ENCODE measurements around the gene ELMO1.

Gene ELMO1, protein sequence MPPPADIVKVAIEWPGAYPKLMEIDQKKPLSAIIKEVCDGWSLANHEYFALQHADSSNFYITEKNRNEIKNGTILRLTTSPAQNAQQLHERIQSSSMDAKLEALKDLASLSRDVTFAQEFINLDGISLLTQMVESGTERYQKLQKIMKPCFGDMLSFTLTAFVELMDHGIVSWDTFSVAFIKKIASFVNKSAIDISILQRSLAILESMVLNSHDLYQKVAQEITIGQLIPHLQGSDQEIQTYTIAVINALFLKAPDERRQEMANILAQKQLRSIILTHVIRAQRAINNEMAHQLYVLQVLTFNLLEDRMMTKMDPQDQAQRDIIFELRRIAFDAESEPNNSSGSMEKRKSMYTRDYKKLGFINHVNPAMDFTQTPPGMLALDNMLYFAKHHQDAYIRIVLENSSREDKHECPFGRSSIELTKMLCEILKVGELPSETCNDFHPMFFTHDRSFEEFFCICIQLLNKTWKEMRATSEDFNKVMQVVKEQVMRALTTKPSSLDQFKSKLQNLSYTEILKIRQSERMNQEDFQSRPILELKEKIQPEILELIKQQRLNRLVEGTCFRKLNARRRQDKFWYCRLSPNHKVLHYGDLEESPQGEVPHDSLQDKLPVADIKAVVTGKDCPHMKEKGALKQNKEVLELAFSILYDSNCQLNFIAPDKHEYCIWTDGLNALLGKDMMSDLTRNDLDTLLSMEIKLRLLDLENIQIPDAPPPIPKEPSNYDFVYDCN

DNA sequence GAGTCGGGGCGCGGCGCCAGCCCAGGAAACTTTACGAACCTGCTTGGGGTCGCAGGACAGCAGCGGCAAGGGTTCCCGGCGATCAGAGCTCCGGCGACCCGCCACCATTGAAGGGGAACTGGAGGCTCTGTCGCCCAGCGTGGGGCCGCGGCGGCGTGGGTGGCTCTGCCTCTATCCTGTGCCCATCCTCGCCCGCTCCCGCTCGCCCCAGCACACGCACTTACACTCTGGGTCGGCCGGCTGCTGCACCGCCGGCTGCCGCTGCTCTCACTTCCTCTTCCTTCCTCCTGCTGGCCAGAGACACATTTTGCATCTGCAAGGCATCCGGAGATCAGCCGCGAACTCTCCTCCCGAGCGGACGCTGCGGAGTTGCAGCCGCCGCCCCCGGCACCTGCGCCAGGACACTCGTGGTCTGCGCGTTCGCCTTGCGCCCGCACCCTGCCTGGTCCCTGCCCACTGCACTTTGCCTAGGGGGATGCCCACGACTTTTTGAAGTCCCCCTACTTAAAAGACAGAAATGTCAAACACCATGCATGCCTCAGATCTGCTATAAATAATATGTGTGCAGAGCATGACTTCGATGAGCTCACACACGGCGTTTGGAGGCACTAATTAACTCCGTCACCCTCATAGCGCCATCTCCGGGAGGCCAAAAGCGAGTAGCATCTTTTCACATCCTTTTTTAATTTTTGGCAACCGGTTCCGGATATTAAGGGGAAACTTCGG is at the start of gene ELMO1:
ELMO1 (minus strand) TSS at position 229 of the 726 bp plus-strand sequence. CDS start 106,174 bp downstream, outside the sequence.
- peak; percentile 79 for DNase-seq

DNA sequence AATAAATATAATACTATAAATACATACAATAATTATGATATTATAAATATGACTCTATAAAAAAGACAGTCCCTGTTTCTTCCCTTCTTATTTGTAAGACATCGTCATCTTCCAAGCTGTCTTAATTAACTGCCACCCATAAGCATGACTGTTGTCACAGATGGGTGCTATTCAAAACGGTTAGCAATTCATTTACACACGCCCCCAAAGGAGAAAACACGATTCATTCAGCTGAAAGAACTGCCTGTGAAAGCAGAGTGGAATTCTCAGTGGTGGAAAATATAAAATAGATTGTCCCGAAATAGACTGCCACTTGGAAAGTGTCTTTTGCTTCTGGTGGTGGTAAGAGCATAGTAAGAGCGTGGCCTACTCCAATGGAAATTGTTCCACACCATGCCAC is 48.9 kb upstream of the ELMO1 start:
- no peak for DNase-seq

DNA sequence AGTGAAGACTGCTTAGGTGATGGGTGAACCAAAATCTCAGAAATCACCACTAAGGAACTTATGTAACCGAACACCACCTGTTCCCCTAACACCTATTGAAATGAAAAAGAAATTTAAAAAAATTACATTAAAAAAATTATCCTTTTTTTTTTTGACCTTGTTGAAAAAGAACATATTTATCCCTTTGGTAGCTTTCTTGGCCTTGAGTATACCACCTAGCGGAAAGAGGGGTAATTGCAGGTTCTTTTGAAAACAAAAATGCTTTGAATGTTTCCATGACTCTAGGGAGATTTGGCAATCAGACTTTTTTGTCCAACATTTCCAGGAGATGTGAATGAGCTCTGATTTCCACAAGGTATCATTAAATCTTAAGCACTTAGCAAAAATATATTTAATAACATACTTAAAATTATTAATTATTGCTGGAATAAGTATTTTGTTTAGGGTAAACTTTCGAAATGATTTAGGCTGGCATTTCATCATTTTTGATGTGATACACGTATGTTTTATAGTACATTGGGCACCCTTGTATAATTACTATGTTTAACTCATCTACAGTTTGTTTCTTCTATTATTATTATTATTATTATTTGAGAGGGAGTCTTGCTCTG is 47.0 kb upstream of the ELMO1 start:
- peak; percentile 69 for DNase-seq

DNA sequence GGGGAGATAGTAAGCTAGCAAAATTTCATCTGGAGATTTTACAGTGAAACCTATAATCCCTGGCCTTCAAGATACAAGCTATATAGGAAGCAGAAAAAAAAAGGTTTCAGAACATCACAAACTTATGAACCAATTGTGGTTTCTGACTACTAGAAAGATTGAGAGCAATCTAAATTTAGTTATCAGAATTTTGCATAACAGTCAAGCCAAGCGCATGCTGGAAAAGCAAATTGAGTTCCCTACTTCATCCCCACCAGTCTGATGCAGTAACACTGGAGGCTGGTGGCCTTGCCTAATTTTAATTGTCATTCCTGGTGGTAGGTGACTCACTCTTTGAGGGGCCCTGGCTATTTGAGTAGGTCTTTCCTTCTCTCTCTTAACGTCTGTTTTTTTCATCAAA is 46.3 kb upstream of the ELMO1 start:
- DNase-seq, result no peak

DNA sequence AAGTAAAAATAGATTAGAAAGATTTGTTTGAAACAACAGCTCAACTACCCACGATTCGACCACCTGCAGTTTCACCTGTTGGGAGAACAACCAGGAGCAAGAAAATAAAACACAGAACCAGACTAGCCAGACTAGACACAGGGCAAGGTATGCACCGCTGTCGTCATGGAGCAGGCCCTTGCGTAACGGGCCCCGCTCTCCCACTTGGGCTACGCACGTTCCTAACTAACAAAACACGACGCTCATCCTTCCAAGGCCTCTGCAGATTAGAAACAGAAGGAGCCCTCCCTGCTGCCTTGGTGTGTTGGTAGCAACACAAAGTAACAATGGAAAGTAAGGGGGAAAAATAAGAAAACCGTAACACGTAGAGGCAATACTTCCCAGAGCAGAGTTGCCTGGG is 45.1 kb upstream of the ELMO1 start:
- DNase-seq, result no peak

DNA sequence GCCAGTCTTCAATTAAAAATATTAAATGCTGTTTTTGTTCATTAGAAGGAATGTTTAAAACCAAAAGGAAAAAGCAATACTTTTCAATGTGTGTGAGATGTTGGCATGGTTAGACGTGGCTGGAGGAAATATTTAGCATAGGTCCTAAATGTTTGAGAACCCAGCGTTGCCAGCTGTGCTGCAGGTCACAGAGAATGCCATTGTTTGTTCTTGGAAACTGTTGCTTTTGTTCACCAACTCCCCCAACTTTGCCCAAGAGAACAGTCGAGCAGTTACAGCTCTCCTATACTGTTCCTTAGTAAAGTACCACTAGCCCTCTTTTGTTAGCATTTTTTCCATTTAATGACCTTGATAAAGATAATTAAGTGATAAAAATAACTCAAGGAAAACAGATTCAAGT is 44.5 kb upstream of the ELMO1 start:
- peak; percentile 72 for DNase-seq

DNA sequence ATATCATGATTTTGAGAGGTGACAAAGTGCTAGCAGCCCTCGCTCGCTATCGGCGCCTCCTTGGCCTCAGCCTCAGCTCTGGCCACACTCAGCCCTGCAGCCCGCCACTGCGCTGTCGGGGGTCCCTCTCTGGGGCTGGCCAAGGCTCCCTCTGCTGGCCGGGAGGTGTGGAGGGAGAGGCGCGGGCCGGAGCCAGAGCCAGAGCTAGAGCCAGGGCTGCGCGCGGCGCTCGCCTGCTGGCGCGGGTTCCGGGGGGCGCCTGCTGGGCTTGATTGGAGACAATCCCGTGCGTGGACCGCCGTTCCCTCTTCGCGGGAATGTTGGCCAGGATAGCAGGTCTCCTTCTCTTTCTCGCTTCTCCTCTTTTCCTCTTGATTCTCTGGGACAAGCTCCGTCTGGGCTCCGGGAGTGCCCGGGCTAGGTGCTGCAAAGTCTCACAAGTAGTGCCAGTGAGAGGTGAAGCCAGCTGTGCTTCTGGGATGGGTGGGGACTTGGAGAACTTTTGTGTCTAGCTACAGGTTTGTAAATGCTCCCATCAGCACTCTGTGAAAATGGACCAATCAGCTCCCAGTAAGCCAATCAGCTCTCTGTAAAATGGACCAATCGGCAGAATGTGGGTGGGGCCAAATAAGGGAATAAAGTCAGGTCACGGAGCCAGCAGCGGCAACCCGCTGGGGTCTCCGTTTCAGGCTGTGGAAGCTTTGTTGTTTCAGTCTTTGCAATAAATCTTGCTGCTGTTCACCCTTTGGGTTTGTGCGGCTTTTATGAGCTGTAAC is 43.4 kb upstream of the ELMO1 start:
- no peak for DNase-seq

DNA sequence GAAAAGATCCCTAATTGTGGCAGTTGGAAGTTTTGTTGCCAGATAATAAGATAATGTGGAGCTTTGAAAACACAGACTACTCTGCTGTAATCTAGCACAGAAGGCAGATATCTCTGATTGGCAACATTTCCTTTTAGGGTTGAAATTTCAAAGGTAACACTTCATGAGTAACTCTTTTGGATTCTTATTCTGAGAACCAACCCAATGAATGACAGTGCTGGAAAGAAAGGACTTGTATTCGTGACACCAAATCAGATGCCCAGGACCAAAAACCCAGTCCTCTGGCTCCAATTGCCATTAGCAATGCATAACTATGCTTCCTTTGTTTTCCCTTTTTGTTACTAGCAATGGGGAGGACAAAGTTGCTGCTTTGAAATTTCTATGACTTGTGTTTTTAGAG is 41.0 kb upstream of the ELMO1 start:
- peak; percentile 51 for DNase-seq

DNA sequence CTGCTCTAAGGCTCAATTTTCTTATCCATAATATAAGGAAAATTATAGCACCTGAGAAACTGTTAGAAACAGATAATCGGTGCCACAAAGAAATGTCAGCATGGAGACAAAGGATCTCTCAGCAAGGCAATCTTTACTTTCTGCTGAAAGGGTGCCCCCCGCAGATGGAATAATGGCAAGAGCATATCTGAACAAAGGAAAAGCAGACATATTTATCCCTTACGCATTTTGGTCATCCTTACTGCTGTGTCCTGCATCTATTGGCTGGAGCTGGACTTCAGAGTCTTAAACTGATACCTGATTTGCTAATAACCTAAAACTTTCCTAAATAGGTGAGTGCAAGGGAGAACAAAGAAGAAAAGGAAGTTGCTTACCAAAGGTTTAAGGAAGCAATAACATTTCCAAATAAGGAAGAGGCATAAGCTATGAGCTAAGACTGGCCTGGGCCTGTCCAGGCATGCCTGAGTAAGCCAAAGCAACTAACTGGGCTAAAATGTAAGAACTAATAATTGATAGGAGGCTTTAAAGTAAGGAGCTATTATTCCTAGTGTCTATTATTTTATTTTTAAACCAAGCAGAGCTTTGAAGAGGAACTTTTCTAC is 39.6 kb upstream of the ELMO1 start:
- no peak for DNase-seq

DNA sequence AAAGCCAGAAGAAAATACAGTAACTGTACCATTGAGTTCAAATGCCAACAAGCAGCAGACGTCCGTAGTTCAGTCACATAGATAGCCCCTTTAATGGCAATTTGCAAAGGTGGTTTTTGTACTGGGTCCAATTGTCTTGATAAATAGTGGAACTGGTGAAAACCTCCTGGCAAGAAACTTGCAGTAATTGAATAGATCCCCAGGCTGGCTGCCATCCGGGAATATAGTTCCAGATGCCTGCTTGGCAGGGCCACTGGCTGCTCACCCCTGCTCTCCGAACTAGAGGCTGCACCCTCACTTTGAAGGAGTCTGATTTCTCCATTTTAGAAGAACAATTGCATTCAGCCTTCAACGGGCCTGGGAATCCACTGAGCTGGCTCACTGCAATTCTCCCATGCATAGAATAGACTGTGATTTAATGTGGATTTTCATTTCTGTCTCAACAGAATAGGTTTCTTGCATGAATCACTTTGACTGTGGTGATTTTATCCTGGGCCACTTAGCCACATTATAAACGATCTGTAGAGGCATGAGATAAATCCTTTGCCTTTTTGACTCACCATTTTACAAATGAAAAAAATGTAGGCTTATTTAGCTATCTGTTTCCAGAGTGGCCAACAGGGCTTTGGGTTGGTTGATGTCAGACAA is 35.9 kb upstream of the ELMO1 start:
- DNase-seq, result peak; percentile 23

DNA sequence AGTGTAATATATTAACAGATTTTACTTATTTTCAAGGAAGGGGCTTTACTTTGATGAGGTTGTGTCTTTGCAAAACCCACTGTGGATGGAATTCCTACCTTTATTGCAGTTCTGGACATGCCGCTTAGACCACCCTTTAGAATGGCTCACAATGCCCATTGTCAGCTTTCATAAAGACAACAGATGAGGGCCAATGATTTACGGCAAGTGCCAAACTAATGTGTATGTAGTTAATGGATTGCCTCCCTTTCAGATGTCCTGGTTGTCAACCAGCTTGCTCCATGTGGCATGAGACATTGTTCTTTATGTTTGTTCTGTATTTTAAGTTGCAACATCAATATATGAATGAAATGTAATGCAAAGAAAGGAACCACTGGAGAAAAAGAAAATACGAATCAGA is 35.0 kb upstream of the ELMO1 start:
- DNase-seq, result no peak

DNA sequence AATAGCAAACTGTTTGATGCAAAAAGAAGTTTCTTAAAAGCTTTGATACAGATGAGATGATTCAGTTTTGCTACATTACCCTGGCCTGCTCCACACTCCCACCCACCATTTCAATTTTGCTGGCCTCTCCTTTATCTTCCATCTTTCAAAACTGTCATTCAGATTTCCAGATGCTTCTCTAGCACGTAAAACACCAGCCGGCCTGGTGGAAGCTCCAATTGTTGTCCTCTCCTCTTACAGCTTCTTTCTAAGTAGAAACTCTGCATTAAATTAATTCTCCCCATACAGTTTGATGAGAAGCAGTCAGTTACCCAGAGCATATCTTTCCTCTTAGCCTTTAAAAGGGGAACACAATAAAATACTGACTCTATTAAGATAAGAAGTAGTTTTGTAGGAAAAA is 34.3 kb upstream of the ELMO1 start:
- DNase-seq, result peak; percentile 39

DNA sequence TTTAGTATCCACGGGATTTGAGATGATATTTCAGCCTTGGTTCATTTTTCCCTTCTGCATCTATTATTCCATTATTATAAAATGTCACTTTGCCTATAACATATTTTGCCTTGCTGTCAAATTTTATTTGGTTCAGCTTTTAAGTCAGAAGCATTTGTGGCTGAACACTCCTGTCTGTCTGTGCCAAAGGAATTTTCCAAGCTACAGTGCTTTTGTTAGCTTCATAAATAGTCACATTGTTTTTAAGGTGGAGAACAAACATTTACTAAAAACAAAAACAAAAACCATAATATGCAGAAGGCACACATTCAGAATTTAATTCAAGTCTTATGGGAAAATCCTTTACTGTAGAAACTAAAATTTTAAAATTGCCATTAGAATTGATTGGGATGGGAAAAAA is 33.8 kb upstream of the ELMO1 start:
- DNase-seq, result peak; percentile 70

DNA sequence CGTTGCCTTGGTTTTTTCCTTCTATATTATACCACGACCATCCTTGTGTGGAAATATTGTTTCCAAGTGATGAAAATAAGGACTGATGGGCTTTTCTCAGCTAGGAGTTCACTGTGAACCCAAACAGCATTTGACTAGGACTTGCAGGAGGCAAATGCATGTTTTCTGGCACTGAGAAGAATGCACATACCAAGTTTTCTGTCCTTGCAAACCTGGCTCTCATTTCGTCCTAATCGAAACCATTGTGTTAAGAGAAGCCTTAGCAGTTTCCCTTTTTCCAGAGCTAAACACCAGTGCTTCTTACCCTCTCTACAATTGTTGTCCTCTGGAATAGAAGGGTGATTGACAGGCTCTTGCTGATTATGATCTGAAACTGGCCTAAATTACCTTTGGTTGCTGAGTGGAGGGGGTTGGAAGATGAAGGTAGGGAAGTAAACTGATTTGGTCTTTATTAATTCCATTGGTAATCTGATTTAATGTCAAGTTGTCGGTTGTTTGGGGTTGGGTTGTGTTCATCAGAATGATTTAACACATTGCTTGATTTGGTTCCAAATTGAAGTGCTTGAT is 33.1 kb upstream of the ELMO1 start:
- DNase-seq, result no peak

DNA sequence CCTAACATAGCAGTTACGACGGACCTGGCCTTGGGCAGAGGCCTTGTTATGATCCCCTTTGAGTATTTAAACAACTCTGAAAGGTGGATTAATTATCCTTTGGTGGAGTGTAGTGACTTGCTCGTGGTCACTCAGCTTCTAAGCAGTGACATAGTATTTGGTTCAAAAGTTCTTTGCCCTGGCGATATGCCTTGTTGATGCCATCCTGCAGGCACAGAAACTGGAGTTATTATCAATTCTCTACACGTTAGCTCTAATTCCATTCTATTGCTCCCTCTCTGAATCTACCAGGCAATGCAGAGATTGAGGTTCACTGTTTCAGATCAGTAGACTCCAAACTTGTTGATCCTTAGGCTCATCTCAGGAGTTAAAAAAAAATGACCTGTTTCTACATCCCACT is 32.5 kb upstream of the ELMO1 start:
- no peak for DNase-seq

DNA sequence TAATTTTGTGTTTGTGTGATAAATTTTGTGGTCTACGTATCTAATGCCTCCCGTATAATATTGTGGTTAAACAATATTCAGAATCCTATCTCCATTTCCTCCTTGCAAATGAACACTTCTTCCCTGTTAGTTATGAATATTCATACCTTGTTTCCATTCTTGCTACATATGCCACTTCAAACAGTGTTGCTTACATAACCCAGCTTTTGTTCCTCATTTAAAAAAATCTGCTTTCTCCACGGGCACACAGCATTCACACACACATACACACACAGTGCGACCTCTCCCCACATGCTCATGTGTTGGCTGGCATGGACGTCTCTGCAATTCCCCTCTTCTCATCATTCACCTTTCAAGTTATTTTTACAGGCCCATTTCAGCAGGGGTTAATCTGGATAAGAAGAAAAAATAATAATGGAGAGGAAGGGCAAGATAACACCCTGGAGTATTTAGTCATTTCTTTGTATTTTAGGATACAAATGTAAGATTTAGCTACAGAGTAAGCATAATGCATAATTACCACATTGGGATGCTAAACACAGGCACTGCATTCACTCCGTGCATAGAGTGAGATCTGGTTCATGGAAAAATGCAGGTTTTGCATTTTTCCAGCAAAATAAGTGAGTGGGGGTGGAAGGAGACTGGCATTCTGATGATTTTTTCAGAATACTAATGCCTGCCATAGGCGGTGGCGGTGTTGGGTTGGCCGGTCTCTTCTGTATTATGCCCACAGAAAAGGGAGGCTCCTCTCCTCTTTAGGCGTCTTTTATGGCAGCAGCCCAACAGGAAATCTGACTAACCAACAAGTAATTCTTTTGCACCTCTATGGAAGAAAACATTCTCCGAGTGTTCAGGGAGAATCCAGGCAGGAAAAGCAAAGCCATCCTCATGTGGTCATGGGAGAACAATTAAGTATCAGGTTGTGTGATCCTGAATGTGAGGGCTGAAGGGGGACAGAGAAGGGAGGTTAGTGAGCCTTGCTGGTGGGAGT is 31.7 kb upstream of the ELMO1 start:
- DNase-seq, result no peak

DNA sequence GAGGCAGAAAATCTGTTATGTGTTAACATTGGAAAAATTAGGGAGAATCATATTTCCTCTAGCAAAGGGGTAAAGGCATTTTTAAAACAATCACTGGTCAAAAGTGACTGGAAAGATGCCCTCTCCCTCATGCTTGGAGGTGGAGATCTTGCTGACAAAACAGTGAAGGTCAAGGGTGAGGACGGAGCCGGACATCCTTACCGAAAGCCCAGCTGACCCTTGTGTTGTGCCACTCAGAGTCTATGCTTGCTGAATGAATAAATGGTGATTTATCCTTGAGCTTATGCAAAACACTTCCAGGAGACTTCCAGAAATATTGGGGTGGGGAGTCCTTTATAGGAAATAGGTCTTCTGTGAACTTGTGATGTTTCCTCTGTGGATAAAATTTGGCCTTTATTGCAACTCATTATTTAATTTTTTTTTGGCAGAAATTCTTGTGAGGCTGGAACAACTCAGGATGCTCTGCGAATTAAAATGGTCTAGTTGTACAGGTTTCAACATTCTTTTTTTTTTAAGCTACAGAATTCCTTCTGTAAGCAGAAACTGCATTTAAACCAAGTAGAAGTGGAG is 28.3 kb upstream of the ELMO1 start:
- no peak for DNase-seq

DNA sequence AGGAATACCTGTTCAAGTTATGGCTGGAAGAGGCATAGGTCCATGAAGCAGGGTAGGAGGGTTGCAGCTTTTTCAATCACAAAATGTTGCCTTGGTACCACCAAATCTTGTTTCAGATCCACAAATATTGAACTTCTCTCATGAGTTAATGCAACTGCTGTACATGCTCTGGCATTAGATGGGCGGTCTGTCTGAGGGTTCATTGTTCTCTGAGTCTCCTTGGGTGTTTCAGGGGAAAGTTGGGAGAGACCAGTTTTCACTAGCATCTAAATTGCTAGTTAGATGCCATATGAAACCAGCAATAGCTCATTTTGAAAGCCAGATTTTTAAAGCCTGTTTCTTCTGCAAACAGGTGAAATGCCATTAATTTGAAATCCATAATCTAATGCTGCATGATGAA is 27.8 kb upstream of the ELMO1 start:
- no peak for DNase-seq

DNA sequence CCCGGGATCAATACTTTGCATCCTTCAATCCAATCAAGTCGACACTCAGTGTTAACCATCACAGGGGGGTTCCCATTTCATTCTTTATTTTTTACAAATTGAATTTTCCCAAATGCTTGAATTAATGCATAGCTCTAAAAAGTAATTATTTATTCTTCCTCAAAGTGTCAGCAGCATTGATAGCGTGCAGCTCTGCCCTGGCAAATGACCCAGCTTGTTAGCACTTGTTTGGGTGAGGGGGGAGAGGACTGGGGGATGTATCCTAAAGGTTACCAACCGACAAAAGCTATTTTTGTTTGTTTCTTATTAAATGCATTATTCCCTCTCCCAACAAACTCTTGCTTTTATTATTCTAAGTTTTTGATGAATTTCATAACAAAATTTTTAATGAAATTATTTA is 27.0 kb upstream of the ELMO1 start:
- DNase-seq, result no peak

Data from midbrain (tissue), 1 donor.